H1 (cell line): ENCODE results near the gene KRTAP4-5. TPM values are rescaled to one million over a fixed set of nuclear protein-coding genes. Genes with fewer than 3 reads are reported as not detected.

Source experiments
- CTCF ChIA-PET: fragments of 300-600 bp; sonication (Branson Sonifier 250); formaldehyde crosslinking; loops from one replicate; lab custom pipeline; 2021; ENCODE audit not compliant: partially characterized antibody; lab: Charles Lee
- POLR2A ChIA-PET: fragments of 300-600 bp; sonication (Branson Sonifier 250); formaldehyde crosslinking; loops from one replicate; lab custom pipeline; 2021; ENCODE audit warnings: inconsistent platforms; ENCODE audit not compliant: partially characterized antibody; lab: Charles Lee
- DNase-seq, 2 experiments: peaks; one replicate each; pipeline versions ENCODE4 v3.0.0 to v3.0.0-alpha.2; 2010 to 2022; ENCODE audit warnings: low spot score in 2 of 2, low read depth in 1 of 2, mixed read lengths in 1 of 2
- FAIRE-seq: peaks from 2 replicates; lab custom pipeline; 2011; peaks lifted over from hg19 to GRCh38; lab: Jason Lieb, UNC
- H2AFZ ChIP-seq: 2 replicates; pipeline ENCODE4 v1.8.1; 2012; ENCODE audit warnings: low read length, inconsistent platforms
- H2AK5ac ChIP-seq: 2 replicates; pipeline ENCODE4 v1.6.1; 2013; ENCODE audit warnings: low read depth, low read length
- H2BK120ac ChIP-seq: replicated peaks from 2 replicates; pipeline ENCODE3; 2013; ENCODE audit warnings: low read depth, low read length, inconsistent platforms
- H2BK12ac ChIP-seq: 2 replicates; pipeline ENCODE4 v1.6.1; 2013; ENCODE audit warnings: low read depth, low read length
- H2BK15ac ChIP-seq: 2 replicates; pipeline ENCODE4 v1.6.1; 2013; ENCODE audit warnings: low read length
- H2BK20ac ChIP-seq: 2 replicates; pipeline ENCODE4 v1.6.1; 2013; ENCODE audit warnings: low read length
- H2BK5ac ChIP-seq: 2 replicates; pipeline ENCODE4 v1.6.1; 2013; ENCODE audit warnings: low read depth, low read length
- H3K14ac ChIP-seq: 2 replicates; pipeline ENCODE4 v1.6.1; 2013; ENCODE audit warnings: inconsistent platforms; ENCODE audit not compliant: insufficient read length
- H3K18ac ChIP-seq: 2 replicates; pipeline ENCODE4 v1.6.1; 2013; ENCODE audit warnings: low read length; ENCODE audit errors: extremely low read depth
- H3K23ac ChIP-seq: 2 replicates; pipeline ENCODE4 v1.6.1; 2013; ENCODE audit warnings: inconsistent platforms; ENCODE audit not compliant: insufficient read length
- H3K23me2 ChIP-seq: 2 replicates; pipeline ENCODE4 v1.6.1; 2013; ENCODE audit warnings: low read depth, low read length
- H3K27ac ChIP-seq: 2 replicates; pipeline ENCODE4 v1.6.1; 2011; ENCODE audit warnings: low read depth, low read length, inconsistent platforms
- H3K27me3 ChIP-seq, 4 experiments: replicated peaks in 1 of 4; 1 replicate in 1 of 4; 2 replicates in 3 of 4; pipeline versions ENCODE4 v1.6.1 to v1.8.1; 2011 to 2013; ENCODE audit warnings: low read length in 3 of 4, mild to moderate bottlenecking in 3 of 4, inconsistent platforms in 2 of 4, mixed read lengths in 2 of 4, moderate library complexity in 1 of 4; ENCODE audit not compliant: control insufficient read depth in 3 of 4, insufficient read depth in 3 of 4; ENCODE audit errors: extremely low read depth in 1 of 4
- H3K36me3 ChIP-seq, 4 experiments: 2 replicates each; pipeline versions ENCODE4 v1.6.1 to v1.8.1; 2011 to 2013; ENCODE audit warnings: mild to moderate bottlenecking in 4 of 4, low read length in 3 of 4, moderate library complexity in 2 of 4, control low read depth in 1 of 4, inconsistent platforms in 1 of 4; ENCODE audit not compliant: insufficient read depth in 4 of 4, control insufficient read depth in 2 of 4
- H3K4ac ChIP-seq: replicated peaks from 2 replicates; pipeline ENCODE3; 2013; ENCODE audit warnings: low read length, low read depth, mixed read lengths, inconsistent platforms; ENCODE audit not compliant: insufficient read length
- H3K4me1 ChIP-seq, 4 experiments: replicated peaks in 1 of 4; 1 replicate in 1 of 4; 2 replicates in 3 of 4; pipeline versions ENCODE4 v1.6.1 to v1.8.1; 2011 to 2013; ENCODE audit warnings: low read length in 3 of 4, inconsistent platforms in 2 of 4, mixed read lengths in 1 of 4; ENCODE audit not compliant: insufficient read depth in 4 of 4, control insufficient read depth in 3 of 4
- H3K4me2 ChIP-seq, 2 experiments: 2 replicates each; pipeline versions ENCODE4 v1.6.1 to v1.8.1; 2011 to 2013; ENCODE audit warnings: low read depth in 2 of 2, low read length in 2 of 2, control low read depth in 1 of 2, inconsistent platforms in 1 of 2, mild to moderate bottlenecking in 1 of 2; ENCODE audit not compliant: insufficient read depth in 1 of 2
- H3K4me3 ChIP-seq, 4 experiments: fragments of 200-600, 300-600 bp in 1 of 4; sonication (generic), shearing (Covaris generic), sonication (Bioruptor Twin) in 1 of 4; 2 replicates each; pipeline versions ENCODE4 v1.5.1 to v1.8.1; 2011 to 2016; ENCODE audit warnings: low read length in 4 of 4, low read depth in 3 of 4, control low read depth in 2 of 4, inconsistent platforms in 2 of 4, mild to moderate bottlenecking in 2 of 4, mixed read lengths in 1 of 4, moderate library complexity in 1 of 4; ENCODE audit not compliant: insufficient read depth in 2 of 4; ENCODE audit errors: extremely low read depth in 1 of 4
- H3K56ac ChIP-seq: replicated peaks from 2 replicates; pipeline ENCODE3; 2013; ENCODE audit warnings: low read depth, mild to moderate bottlenecking, mixed read lengths, low read length, inconsistent platforms; ENCODE audit not compliant: insufficient read length
- H3K79me1 ChIP-seq: 2 replicates; pipeline ENCODE4 v1.6.1; 2013; ENCODE audit warnings: low read depth, low read length, control low read depth
- H3K79me2 ChIP-seq, 2 experiments: 2 replicates each; pipeline versions ENCODE4 v1.6.1 to v1.8.1; 2012 to 2013; ENCODE audit warnings: low read length in 2 of 2, mild to moderate bottlenecking in 2 of 2, inconsistent platforms in 1 of 2; ENCODE audit not compliant: insufficient read depth in 2 of 2, control insufficient read depth in 1 of 2
- H3K9ac ChIP-seq, 4 experiments: replicated peaks in 1 of 4; 1 replicate in 1 of 4; 2 replicates in 3 of 4; pipeline versions ENCODE4 v1.6.1 to v1.8.1; 2011 to 2013; ENCODE audit warnings: low read depth in 3 of 4, low read length in 3 of 4, control low read depth in 2 of 4, mild to moderate bottlenecking in 2 of 4, moderate library complexity in 2 of 4, inconsistent platforms in 1 of 4; ENCODE audit errors: extremely low read depth in 1 of 4
- H3K9me3 ChIP-seq, 2 experiments: 2 replicates each; pipeline versions ENCODE4 v1.6.1 to v1.8.1; 2012 to 2013; ENCODE audit warnings: mild to moderate bottlenecking in 2 of 2, moderate library complexity in 2 of 2, control low read depth in 1 of 2, inconsistent platforms in 1 of 2, low read depth in 1 of 2, low read length in 1 of 2, mixed read lengths in 1 of 2; ENCODE audit not compliant: insufficient read depth in 2 of 2
- H4K20me1 ChIP-seq, 2 experiments: replicated peaks in 1 of 2; 2 replicates each; pipeline versions ENCODE3 to v1.8.1; 2011 to 2013; ENCODE audit warnings: inconsistent platforms in 2 of 2, low read length in 2 of 2, mild to moderate bottlenecking in 1 of 2; ENCODE audit not compliant: insufficient read depth in 2 of 2, control insufficient read depth in 1 of 2
- H4K5ac ChIP-seq: 2 replicates; pipeline ENCODE4 v1.6.1; 2013; ENCODE audit warnings: low read length, low read depth, mixed read lengths, inconsistent platforms; ENCODE audit not compliant: insufficient read length
- H4K8ac ChIP-seq: 2 replicates; pipeline ENCODE4 v1.8.0; 2013; ENCODE audit warnings: mild to moderate bottlenecking, moderate library complexity, low read length, inconsistent platforms; ENCODE audit not compliant: insufficient read depth; ENCODE audit errors: extremely low read depth
- H4K91ac ChIP-seq: replicated peaks from 2 replicates; pipeline ENCODE3; 2013; ENCODE audit warnings: low read length, mixed read lengths, inconsistent platforms; ENCODE audit not compliant: insufficient read length
- BRCA1 ChIP-seq: IDR thresholded peaks from 2 replicates; pipeline ENCODE4 v1.6.1; 2012; ENCODE audit warnings: low read depth, low read length, improper control_type of control experiment
- CTBP2 ChIP-seq: IDR thresholded peaks from 2 replicates; pipeline ENCODE4 v1.7.0; 2011; ENCODE audit warnings: borderline replicate concordance, mild to moderate bottlenecking, moderate library complexity, mixed read lengths, low read length; ENCODE audit not compliant: insufficient read depth, insufficient read length
- EGR1 ChIP-seq: IDR thresholded peaks from 2 replicates; pipeline ENCODE4 v1.6.1; 2011; ENCODE audit warnings: low read depth, low read length, borderline replicate concordance
- EP300 ChIP-seq, 2 experiments: IDR thresholded peaks; 1 replicate in 1 of 2; 2 replicates in 1 of 2; pipeline ENCODE4 v1.6.1; 2011 to 2012; ENCODE audit warnings: low read depth in 2 of 2, low read length in 2 of 2, mild to moderate bottlenecking in 2 of 2, borderline replicate concordance in 1 of 2, inconsistent platforms in 1 of 2, moderate library complexity in 1 of 2
- KDM4A ChIP-seq: IDR thresholded peaks from one replicate; pipeline ENCODE4 v1.7.1; 2012; ENCODE audit warnings: low read depth, mild to moderate bottlenecking, moderate library complexity, low read length, inconsistent platforms; ENCODE audit not compliant: severe bottlenecking
- POLR2A ChIP-seq, 2 experiments: IDR thresholded peaks; 1 replicate in 1 of 2; 2 replicates in 1 of 2; pipeline ENCODE4 v1.6.1; 2011; ENCODE audit warnings: low read depth in 2 of 2, low read length in 2 of 2, mild to moderate bottlenecking in 2 of 2; ENCODE audit errors: control extremely low read depth in 1 of 2
- POLR2AphosphoS5 ChIP-seq: IDR thresholded peaks from 2 replicates; pipeline ENCODE4 v1.6.1; 2011; ENCODE audit warnings: low read depth, low read length
- POU5F1 ChIP-seq: IDR thresholded peaks from 2 replicates; pipeline ENCODE4 v1.6.1; 2011; ENCODE audit warnings: low read depth, mild to moderate bottlenecking, low read length, moderate library complexity
- RFX5 ChIP-seq: IDR thresholded peaks from 2 replicates; pipeline ENCODE4 v1.6.1; 2011; ENCODE audit warnings: low read depth, low read length, improper control_type of control experiment, borderline replicate concordance
- SIRT6 ChIP-seq: IDR thresholded peaks from one replicate; pipeline ENCODE4 v1.7.1; 2012; ENCODE audit warnings: low read length, inconsistent platforms
- SP4 ChIP-seq: IDR thresholded peaks from 2 replicates; pipeline ENCODE4 v1.6.1; 2012; ENCODE audit warnings: low read length, inconsistent platforms
- TEAD4 ChIP-seq: IDR thresholded peaks from 2 replicates; pipeline ENCODE4 v1.6.1; 2012; ENCODE audit warnings: low read depth, low read length, inconsistent platforms, mixed read lengths
- WGBS, 2 experiments: shearing (Covaris generic) in 1 of 2; methylation state at CpG; one replicate each; pipeline versions ENCODE4 v1.1.6 to v1.1.7; 2013 to 2015; ENCODE audit warnings: low lambda C conversion rate in 2 of 2, mixed read lengths in 2 of 2, inconsistent platforms in 1 of 2, low coverage in 1 of 2, missing lambda C conversion rate in 1 of 2; ENCODE audit not compliant: insufficient replicate concordance in 2 of 2, insufficient coverage in 1 of 2, insufficient read length in 1 of 2; ENCODE audit errors: extremely low coverage in 1 of 2, missing lambda C conversion rate in 1 of 2; 5-methylcytosine and 5-hydroxymethylcytosine counted together
- polyA plus RNA-seq, 7 experiments: library from polyadenylated mRNA; depleted of rRNA in 3 of 7; stranded (reverse) in 5 of 7; unstranded in 2 of 7; fragments of >200 nt in 5 of 7; fragments of 200-250 nt in 2 of 7; gene quantifications; 1 replicate in 5 of 7; 2 replicates in 1 of 7; 4 replicates in 1 of 7; pipeline versions ENCODE4 v1.2.1 to v1.2.3, GENCODE V29; 2011 to 2013; ENCODE audit warnings: missing spikeins in 2 of 7, mixed read lengths in 2 of 7
- total RNA-seq: library from RNA; stranded (reverse); fragmentation: NEBNext Ultra II Directional; extraction: Animal tissue kit (Norgen Biotek cat#: 25700); gene quantifications from 2 replicates; pipeline ENCODE4 v1.2.1, GENCODE V29; 2021
- TF ChIP-seq, protein P1 (sequence below): IDR thresholded peaks from 2 replicates; pipeline ENCODE4 v1.6.1; 2012; ENCODE audit warnings: inconsistent platforms

KRTAP4-5 gene
- total and polyA plus RNA-seq, 2 of the 8 experiments (the other 6 are each of a cell fraction or from before 2014, with no cell fraction given), result not detected

- POLR2A ChIA-PET, result no interaction called here
- peaks cover 10 to 12% of the 10 kb centered on the region in 2 experiments; a peak in 3 of 4 replicates for H3K9me3 ChIP-seq
- no peak for FAIRE-seq
- TF ChIP-seq EP300 (IDR thresholded peaks at IDR 0.05; ENCODE audit: borderline replicate concordance in 1 of 2, low read depth in 2 of 2, low read length in 2 of 2), result no peak
- TF ChIP-seq BRCA1, result no peak
- TF ChIP-seq KDM4A, result no peak
- no peak for TF ChIP-seq POLR2A (IDR thresholded peaks at IDR 0.05; ENCODE audit: control extremely low read depth in 1 of 2, low read depth in 2 of 2, low read length in 2 of 2)
- no peak for TF ChIP-seq RFX5
- TF ChIP-seq, protein P1, sequence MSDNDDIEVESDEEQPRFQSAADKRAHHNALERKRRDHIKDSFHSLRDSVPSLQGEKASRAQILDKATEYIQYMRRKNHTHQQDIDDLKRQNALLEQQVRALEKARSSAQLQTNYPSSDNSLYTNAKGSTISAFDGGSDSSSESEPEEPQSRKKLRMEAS, result no peak
- TF ChIP-seq CTBP2, result no peak
- no peak for TF ChIP-seq POU5F1
- no peak for TF ChIP-seq SIRT6
- TF ChIP-seq TEAD4, result no peak
- no peak for TF ChIP-seq POLR2AphosphoS5
- no peak for TF ChIP-seq SP4
- TF ChIP-seq EGR1, result no peak
These were observed 4.8 kb downstream of the KRTAP4-5 start for GRCh38 chr17:41144846-41145245.

More at GRCh38 chr17:41144846-41145245, 4.8 kb downstream of the KRTAP4-5 start:
- Histone ChIP-seq H3K27me3 (no peaks in the 10 kb centered on the region), H3K4me1 (no peaks in the 10 kb centered on the region), H2AK5ac (no peak overlapping the region), H3K56ac (no peak overlapping the region), H3K36me3 (no peaks in the 10 kb centered on the region), H3K23ac (no peak overlapping the region), H3K79me2 (no peaks in the 10 kb centered on the region), H3K18ac (no peak overlapping the region), H3K4me3 (no peak overlapping the region), H4K91ac (no peak overlapping the region), H3K9ac (no peak overlapping the region), H3K27ac (no peak overlapping the region), H3K23me2 (peaks cover 2% of the 10 kb centered on the region; the same call in 1 of the 2 replicates), H2BK5ac (no peak overlapping the region), H3K4me2 (no peak overlapping the region), H3K14ac (no peak overlapping the region), H2BK20ac (no peak overlapping the region), H3K4ac (no peak overlapping the region), H2BK12ac (no peak overlapping the region), H2AFZ (no peak overlapping the region), H3K79me1 (no peaks in the 10 kb centered on the region), H2BK15ac (no peak overlapping the region), H2BK120ac (no peak overlapping the region), H4K5ac (no peak overlapping the region), H4K8ac (no peak overlapping the region), H4K20me1 (no peaks in the 10 kb centered on the region)
- no peak for DNase-seq
- CTCF ChIA-PET, result no interaction called here
- WGBS, 2 experiments, result 100% methylated on average over 1 of the region's 1 CpG; no CpG with 5 or more reads in 1 of the 2 experiments
